Measurements from ENCODE around the gene TRIL.

The TRIL gene

DNA sequence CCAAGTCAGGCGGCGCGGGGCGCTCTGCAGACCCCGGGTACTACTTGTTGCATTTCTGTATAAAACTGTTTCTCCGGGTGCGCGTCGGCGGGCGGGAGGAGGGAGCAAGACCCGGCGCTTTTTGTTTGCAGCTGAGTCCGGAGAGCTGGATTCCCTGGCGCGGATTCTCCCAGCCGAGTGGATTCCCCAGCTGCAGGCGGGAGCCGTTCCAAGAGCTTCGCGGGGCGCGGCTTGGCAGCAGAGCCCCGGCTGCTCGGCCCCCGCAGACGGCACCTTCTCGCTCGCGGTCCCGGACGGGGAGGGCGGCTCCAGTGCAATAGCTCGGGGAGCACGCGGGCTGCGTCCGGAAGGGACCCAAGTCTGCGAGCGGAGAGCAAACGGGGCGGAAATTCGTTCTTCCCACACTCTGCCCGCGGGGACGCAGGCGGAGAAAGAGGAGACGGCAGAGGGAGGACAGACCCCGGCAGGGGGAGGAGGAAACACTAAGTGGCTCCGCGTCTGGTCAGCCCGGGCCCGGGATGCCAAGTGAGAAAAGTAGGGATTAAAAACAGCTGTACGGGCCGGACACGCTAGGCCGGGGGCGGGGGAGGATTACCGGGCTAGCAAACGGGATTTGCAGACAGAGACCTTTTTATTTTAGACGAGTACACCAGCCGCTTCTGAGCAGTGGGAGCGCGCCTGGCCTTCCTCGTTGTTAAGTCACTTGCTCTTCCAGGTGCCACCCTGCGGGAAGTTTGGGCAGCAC is at the start of gene TRIL:
Gene TRIL (minus strand): TSS at position 96 of the 745 bp plus-strand sequence. CDS start 284 bp downstream, outside the sequence.
- DNase-seq = peak; percentile 70

- no peak for DNase-seq
These were observed 49.0 kb upstream of the TRIL start for GRCh38 chr7:29007127-29007526.

GRCh38 chr7:29005829-29006228 is 47.7 kb upstream of the TRIL start:
- DNase-seq = peak; percentile 48

DNA sequence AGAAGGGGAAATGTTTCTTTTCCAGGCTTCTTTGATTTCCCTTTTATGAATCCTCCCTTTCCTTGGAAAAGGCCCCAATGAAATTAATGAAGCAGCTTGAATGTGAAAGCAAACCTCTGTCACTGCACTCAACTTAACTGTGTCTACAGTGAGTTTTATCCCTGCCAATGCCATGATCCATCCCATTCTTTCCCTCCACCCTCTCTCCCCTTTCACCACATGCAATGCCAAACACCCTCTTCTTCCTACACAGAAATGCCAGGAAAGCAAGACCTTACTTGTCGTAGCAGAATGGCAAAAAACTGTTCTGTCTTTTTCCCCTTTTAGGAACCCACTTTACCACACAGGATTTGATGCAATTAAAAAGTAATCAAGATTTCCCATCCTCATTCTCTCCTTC is 47.3 kb upstream of the TRIL start:
- DNase-seq = no peak

DNA sequence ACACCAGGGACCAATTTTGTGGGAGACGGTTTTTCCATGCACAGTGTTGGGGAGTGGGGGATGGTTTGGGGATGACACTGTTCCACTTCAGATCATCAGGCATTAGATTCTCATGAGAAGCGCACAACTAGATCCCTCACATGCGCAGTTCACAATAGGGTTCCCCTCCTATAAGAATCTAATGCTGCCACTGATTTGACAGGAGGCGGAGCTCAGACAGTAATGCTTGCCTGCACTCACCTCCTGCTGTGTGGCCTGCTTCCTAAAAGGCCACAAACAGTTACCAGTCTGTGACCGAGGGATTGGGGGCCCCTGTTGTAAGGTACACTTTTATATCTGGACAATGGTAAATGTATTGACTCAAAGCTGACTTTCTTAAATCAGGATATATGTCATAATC is 45.6 kb upstream of the TRIL start:
- DNase-seq = no peak

DNA sequence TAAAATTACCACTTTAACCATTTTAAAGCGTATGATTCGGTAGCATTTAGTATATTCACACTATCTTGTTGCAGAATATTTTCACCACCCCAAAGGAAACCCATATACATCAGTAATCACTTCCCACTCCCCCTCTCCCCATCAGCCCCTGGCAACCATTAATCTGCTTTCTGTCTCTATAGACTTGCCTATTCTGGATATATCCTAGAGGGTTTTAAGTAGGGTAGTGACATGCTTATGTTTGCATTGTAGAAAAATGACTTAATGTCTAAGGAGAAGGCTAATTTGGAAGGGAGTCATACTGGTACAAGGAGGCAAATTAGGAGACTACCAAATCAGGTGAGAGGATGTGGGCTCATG is 42.6 kb upstream of the TRIL start:
- DNase-seq = no peak

- no peak for DNase-seq
These were observed 42.0 kb upstream of the TRIL start for GRCh38 chr7:28999895-29000716.

DNA sequence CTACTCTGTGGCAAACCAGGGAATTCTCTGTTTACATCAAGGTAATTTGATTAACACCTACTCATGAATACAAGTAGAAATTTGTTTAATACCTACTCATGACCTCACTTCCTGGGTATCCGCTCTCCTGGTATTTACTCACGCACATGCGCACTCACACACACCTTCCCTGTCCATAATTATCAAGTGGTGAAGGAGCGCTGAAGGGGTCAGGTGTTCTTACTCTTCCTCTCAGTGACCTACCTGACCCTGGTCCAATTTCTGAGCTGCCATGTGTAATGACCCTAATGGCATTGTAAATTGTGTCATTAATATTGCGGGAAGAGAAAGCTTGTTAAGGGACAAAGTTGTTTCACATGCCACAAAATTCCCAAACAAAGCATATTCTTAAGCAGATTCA is 41.3 kb upstream of the TRIL start:
- no peak for DNase-seq

- no peak for DNase-seq
These were observed 40.0 kb upstream of the TRIL start for GRCh38 chr7:28998105-28998504.

DNA sequence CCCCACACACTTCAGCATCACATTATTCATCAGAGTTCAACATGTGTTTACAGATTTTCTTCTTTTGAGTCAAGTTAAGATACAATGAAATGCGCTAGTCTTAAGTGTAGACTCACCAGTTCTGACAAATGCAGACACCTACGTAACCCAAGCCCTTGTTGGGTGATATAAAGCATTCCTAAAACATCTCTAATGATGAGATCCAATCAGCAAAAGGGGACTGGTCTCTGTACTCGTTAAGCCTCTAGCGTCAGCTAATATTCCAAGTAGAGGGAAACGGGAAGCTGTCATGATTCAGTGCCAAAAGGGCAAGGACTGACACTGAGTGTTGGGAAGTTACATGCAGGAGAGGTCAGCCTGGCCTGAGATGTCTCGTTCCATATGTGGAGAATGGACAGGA is 38.7 kb upstream of the TRIL start:
- peak; percentile 62 for DNase-seq

DNA sequence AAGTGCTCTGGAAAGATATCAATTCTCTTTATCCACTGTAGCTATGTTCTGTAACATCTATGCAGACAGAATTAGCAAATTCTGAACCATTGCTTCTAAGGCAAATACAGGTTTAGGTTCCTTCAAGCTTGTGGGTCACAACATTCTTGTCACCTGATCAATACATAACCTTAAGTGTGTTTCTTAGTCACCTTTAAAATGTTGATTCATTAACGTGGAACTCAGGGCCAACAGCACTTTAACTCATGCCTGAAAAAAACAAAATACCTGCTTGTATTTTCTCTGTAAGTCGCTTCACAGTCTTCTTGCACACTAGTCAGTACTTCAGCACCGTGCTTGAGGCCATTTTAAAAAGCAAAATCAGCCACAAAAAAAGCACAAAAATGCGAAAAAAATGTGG is 35.2 kb upstream of the TRIL start:
- DNase-seq = no peak

GRCh38 chr7:28992798-28993197 is 34.7 kb upstream of the TRIL start:
- no peak for DNase-seq

DNA sequence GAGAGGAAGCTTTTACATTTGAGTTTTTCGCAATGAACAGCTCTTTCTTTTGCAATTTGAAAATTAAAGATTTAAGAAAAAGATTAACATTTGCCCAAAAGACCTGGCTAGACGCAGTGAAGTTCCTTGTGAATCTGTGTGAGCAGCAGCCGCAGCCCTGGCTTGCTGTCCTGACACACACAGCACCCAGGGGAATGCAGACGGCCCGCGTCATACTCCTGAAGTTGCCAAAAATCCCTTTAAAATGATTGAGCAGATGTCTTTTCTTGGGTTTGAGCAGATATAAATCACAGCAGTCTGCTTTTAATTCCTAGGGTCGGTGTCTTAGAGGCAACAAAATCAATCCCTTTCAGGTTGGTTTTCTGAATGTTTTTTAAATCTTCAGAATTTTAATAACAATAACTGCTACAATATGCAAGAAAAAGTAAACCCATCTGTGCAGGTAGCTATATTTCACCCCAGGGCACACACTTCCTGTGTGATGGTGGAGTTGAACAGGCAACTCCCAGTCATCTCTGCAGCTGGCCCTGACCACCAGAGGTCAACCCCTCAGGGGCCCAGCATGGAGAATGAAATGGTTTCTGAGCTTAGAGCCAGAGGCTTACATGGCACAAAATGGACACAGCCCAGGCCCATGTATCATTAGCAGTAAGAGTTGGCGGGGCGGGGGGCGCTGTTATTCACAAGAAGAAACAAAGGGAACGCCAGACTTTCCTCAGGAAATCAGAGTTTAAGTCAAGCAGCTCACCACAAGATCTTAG is 32.2 kb upstream of the TRIL start:
- DNase-seq = peak; percentile 91

DNA sequence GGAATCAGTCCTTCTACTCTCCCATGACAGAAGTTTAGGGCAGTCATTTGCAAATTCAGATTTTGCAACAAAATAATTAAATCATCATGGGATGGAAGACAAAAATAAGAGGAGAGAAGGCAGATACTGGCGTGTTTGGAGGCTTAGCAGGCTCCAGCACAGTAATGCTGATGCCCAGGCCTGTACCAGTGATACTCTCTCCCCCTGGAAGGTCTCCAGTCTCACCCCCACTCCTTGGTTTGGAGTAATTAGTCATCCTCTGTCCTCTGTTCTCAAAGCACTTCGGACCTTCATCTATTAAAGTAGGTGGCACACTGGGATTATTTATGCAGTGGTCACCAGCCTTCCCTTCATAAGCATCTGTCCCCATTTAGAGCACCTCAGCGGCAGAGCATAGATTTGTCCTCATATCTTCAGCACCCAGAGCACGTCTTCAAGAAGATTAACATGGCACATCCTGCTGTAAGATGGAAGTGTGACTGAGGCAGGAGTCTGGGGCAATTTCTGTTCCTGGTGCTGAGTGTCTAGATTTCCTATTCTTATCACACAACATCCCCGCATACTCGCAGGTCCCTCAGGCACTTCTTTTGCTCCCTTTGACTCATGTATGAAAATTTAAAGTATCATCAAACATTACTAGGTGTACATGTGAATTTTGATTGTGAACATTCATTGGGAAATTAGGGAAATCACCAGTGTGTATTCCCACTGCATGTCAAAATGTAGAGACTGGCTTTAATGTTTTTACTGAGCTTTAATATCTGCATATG is 31.3 kb upstream of the TRIL start:
- DNase-seq = no peak

DNA sequence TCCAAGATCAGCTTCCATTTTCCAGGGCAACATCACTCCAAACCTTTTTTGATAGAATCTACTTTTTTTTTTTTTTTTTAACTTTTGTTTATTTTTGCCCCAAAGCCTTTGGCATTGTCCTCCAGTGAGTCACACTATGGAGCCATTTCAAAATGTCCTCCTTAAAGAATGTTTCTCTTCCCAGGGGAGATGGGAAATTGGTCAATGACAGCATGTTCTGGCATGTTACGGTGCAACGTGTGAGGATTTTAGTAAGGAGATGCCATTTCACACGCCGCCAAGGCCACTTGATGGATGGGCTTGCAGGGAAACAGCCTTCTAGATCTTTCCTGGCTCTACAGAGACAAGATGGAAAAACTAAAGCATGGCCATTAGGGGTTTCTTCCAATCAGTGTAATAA is 30.7 kb upstream of the TRIL start:
- peak; percentile 100 for DNase-seq

GRCh38 chr7:28988091-28988490 is 30.0 kb upstream of the TRIL start:
- DNase-seq = peak; percentile 30

DNA sequence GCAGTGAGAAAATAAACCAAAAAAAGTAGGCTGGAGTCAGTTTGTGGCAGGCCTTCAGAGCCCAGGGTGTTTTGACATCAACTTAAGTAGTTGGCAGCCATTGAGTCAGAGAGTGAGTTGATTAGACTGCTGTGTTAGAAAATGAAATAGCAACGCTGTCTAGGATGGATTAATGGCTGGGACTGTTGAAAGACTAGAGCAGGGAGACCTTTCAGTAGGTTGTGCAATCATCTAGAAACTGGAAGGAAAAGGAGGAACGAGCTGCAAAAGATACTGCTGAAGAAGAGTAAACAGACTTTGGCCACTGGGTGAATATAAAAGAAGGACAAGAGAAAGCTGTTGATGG is 28.6 kb upstream of the TRIL start:
- peak; percentile 88 for DNase-seq

DNA sequence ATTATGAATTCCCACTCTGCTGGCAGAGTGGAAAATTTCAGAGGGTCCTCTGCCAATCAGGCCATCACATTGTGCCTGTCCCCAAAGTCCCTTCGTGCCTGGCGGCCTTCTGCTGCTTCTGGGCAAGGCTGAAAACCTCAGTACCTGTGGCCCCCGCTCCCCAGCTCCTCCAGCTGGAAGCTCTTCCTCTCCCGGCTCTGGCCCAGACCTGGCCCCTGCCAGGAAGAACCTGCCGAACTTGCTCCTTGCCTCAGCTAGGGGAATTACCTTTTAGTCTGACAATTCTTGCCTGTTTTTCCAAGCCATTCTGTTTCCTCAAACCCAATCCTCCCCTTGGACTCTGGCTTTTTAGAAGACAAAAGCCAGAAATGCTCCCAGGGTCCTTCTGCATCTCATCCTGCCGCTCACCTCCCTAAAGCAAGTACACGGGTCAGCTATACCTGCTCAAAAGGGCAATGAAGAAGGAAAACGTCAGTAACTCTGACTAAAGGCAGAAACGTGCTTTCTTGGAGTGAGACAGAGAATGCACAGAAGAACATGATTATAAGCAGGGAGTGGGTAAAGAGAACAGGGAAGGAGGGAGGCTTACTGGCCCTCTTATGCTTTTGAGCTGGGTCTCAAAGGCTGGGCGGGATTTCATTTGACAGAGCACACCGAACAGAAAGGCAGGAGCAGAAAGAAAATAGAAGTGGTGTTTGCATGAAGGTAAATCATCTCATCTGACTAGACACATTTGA is 28.1 kb upstream of the TRIL start:
- no peak for DNase-seq

- peak; percentile 94 for DNase-seq
These were observed 26.5 kb upstream of the TRIL start for GRCh38 chr7:28984631-28985030.

- DNase-seq = no peak
These were observed 26.1 kb upstream of the TRIL start for GRCh38 chr7:28984217-28984616.

GRCh38 chr7:28983396-28984190 is 25.5 kb upstream of the TRIL start:
- no peak for DNase-seq

- DNase-seq = no peak
These were observed 23.0 kb upstream of the TRIL start for GRCh38 chr7:28981161-28981465.

Data from fibroblast of skin of right biceps (primary cell).